ENCODE data around the gene TNFSF12.

GRCh38 chr17:7538050-7538449, 10.8 kb upstream of the TNFSF12 start:
- TF ChIP-seq MAX (IDR thresholded peaks at IDR 0.05; ENCODE audit: low read depth, low read length) = no peak
- TF ChIP-seq CTCF (IDR thresholded peaks at IDR 0.05; ENCODE audit: low read depth, low read length) = no peak

Measured in NB4 (cell line).